ENCODE data around the gene USP24.

Gene USP24

GRCh38 chr1:55171694-55172093, 43.5 kb downstream of the USP24 start:
- Histone ChIP-seq H3K9me2 (replicated peaks; ENCODE audit: control insufficient read depth, low read length) (no peaks in the 10 kb centered on the region), H3K27ac (ENCODE audit: low read depth, low read length) (no peak overlapping the region), H3K4me1 (ENCODE audit: control insufficient read depth, low read length) (no peaks in the 10 kb centered on the region), H3K27me3 (ENCODE audit: control insufficient read depth, low read length) (no peaks in the 10 kb centered on the region), H3F3A (ENCODE audit: control insufficient read depth, insufficient read depth) (no peaks in the 10 kb centered on the region), H3K4me3 (ENCODE audit: low read length) (no peak overlapping the region), H4K20me1 (ENCODE audit: control insufficient read depth, insufficient read depth, low read depth, low read length) (peaks cover 3% of the 10 kb centered on the region; the same call in 1 of the 2 replicates), H3K4me2 (ENCODE audit: low read length) (no peak overlapping the region), H3K36me3 (ENCODE audit: control insufficient read depth, low read length) (peaks cover 43% of the 10 kb centered on the region), H3K9me3 (ENCODE audit: control insufficient read depth, insufficient read depth, low read length) (no peaks in the 10 kb centered on the region), H3K79me2 (ENCODE audit: control insufficient read depth, low read length) (no peaks in the 10 kb centered on the region)
- no peak for TF ChIP-seq EZH2phosphoT487 (IDR thresholded peaks at IDR 0.05; ENCODE audit: borderline replicate concordance, low read length)
- TF ChIP-seq, protein P1, sequence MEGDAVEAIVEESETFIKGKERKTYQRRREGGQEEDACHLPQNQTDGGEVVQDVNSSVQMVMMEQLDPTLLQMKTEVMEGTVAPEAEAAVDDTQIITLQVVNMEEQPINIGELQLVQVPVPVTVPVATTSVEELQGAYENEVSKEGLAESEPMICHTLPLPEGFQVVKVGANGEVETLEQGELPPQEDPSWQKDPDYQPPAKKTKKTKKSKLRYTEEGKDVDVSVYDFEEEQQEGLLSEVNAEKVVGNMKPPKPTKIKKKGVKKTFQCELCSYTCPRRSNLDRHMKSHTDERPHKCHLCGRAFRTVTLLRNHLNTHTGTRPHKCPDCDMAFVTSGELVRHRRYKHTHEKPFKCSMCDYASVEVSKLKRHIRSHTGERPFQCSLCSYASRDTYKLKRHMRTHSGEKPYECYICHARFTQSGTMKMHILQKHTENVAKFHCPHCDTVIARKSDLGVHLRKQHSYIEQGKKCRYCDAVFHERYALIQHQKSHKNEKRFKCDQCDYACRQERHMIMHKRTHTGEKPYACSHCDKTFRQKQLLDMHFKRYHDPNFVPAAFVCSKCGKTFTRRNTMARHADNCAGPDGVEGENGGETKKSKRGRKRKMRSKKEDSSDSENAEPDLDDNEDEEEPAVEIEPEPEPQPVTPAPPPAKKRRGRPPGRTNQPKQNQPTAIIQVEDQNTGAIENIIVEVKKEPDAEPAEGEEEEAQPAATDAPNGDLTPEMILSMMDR (IDR thresholded peaks at IDR 0.05; ENCODE audit: low read depth, low read length, poor library complexity, severe bottlenecking), result no peak

DNA sequence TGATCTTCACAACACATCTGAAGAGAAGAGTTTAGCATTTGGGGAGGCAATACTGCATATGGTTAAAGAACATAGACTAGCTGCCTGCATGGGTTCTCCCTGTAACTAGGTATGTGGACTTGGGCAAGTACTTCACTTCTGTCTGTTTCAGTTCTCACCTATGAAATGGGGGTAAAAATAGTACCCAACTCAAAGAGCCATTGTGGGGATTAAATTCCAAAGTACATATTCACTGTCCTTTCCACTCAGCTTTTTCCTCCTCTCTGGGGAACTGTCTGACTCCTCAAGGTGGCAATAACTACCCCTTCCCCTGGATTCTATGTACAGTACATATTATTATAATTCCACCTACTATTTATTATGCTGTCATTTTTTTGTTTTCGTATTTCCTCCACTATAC, 44.7 kb downstream of the USP24 start:
- Histone ChIP-seq H3K27me3 (ENCODE audit: control insufficient read depth, low read length) (no peaks in the 10 kb centered on the region), H4K20me1 (ENCODE audit: control insufficient read depth, insufficient read depth, low read depth, low read length) (peaks cover 3% of the 10 kb centered on the region; the same call in 1 of the 2 replicates), H3K36me3 (ENCODE audit: control insufficient read depth, low read length) (peaks cover 47% of the 10 kb centered on the region), H3K79me2 (ENCODE audit: control insufficient read depth, low read length) (no peaks in the 10 kb centered on the region), H3K4me3 (ENCODE audit: low read length) (no peak overlapping the region), H3K4me2 (ENCODE audit: low read length) (no peak overlapping the region), H3K9me2 (replicated peaks; ENCODE audit: control insufficient read depth, low read length) (no peaks in the 10 kb centered on the region), H3K27ac (ENCODE audit: low read depth, low read length) (no peak overlapping the region), H3F3A (ENCODE audit: control insufficient read depth, insufficient read depth) (no peaks in the 10 kb centered on the region), H3K4me1 (ENCODE audit: control insufficient read depth, low read length) (no peaks in the 10 kb centered on the region), H3K9me3 (ENCODE audit: control insufficient read depth, insufficient read depth, low read length) (no peaks in the 10 kb centered on the region)
- no peak for TF ChIP-seq EZH2phosphoT487 (IDR thresholded peaks at IDR 0.05; ENCODE audit: borderline replicate concordance, low read length)
- TF ChIP-seq, protein P1 (IDR thresholded peaks at IDR 0.05; ENCODE audit: low read depth, low read length, poor library complexity, severe bottlenecking), result no peak

DNA sequence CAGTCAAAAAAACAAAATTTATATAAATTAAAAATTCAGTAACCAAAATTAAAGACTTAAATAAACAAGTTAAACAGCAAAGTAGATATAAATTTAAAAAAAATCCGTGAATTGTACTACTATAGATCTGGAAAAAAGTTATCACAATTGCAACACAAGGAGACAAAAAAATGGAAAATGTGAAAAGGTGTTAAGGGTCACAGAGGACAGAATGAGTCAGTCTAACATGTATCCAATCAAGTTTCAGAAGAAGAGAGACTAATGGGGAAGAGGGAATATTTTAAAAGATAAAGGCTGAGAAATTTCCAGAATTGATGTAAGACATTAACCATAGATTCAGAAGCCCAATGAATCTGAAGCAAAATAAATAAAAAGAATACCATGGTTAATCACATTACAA, 46.0 kb downstream of the USP24 start:
- H3K4me1 ChIP-seq (ENCODE audit: control insufficient read depth, low read length), result no peaks in the 10 kb centered on the region
- H3K9me2 ChIP-seq (replicated peaks; ENCODE audit: control insufficient read depth, low read length), result no peaks in the 10 kb centered on the region
- peaks cover 3% of the 10 kb centered on the region; the same call in 1 of the 2 replicates for H4K20me1 ChIP-seq (ENCODE audit: control insufficient read depth, insufficient read depth, low read depth, low read length)
- peaks cover 59% of the 10 kb centered on the region for H3K36me3 ChIP-seq (ENCODE audit: control insufficient read depth, low read length)
- no peaks in the 10 kb centered on the region for H3K9me3 ChIP-seq (ENCODE audit: control insufficient read depth, insufficient read depth, low read length)
- H3K27me3 ChIP-seq (ENCODE audit: control insufficient read depth, low read length), result no peaks in the 10 kb centered on the region
- TF ChIP-seq, protein P1 (IDR thresholded peaks at IDR 0.05; ENCODE audit: low read depth, low read length, poor library complexity, severe bottlenecking), result no peak
- no peak for TF ChIP-seq EZH2phosphoT487 (IDR thresholded peaks at IDR 0.05; ENCODE audit: borderline replicate concordance, low read length)
- no peak overlapping the region for H3K27ac ChIP-seq (ENCODE audit: low read depth, low read length)
- H3K79me2 ChIP-seq (ENCODE audit: control insufficient read depth, low read length), result no peaks in the 10 kb centered on the region
- no peaks in the 10 kb centered on the region for H3F3A ChIP-seq (ENCODE audit: control insufficient read depth, insufficient read depth)
- no peak overlapping the region for H3K4me2 ChIP-seq (ENCODE audit: low read length)
- H3K4me3 ChIP-seq (ENCODE audit: low read length), result no peak overlapping the region

Data from DOHH2 (cell line).